ENCODE measurements around the gene MALAT1. TPM values are rescaled to one million over a fixed set of nuclear protein-coding genes. Genes with fewer than 3 reads are reported as not detected.
A peak's percentile ranks its signal among the peaks of the same experiment; 100 is the strongest.

MALAT1 gene
- total and polyA plus RNA-seq, 7 donors, result 102 to 11,376 (median 3,071) TPM

DNA sequence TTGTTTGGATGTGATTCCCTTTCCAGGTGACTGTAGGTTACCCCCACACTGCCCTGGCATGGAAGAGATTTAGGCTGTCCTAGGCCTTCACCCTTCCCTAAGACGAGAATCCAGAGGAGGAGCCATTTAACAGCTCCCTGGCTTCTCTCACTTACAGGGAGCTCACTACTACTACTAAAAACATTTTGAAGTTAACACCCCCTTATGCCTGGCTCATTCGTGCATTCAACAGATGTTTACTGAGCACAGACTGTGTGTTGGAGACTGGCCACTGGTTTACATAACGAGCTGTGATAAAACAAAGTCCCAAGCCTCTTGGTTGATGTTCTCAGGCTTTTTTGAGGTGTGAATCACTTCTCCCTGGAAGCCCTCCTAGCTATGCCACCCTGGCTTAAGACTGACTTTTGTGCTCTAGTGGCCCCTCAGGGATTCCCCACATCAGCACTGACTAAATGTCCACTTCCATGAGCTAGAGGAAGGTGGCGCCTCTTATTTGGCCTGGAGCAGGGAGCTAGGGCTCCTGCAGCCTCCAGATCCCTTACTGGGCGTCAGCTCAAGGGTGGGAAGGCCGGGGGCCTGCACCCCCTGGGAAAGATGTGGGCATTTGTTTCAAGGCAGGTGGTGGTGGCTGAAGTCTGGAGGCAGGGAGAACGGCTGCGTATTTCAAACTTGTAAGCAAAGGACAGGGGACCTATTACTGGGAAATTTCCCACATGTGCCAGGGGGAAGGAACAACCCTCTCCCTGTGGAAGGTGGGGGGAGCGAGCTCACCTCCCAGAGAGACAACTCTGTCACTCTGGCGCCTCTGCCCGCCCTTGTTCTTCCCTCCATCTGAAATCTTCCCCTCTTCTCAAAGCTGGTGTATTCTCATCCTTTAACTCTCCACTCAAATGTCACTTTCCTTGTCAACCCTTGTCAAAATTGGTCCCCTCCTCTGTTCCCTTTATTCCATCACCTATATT lies 19.4 kb upstream of the MALAT1 start:
- Histone ChIP-seq H3K4me3 (peak overlapping the region; percentile 77), H3K27me3 (ENCODE audit: insufficient read depth in 3 of 3, low read length in 2 of 3) (no peaks in the 10 kb centered on the region), H3K9me3 (no peaks in the 10 kb centered on the region), H3K4me1 (peaks cover 46% of the 10 kb centered on the region), H3K36me3 (ENCODE audit: insufficient read depth in 1 of 2, low read depth in 1 of 2) (no peaks in the 10 kb centered on the region), H3K27ac (peak overlapping the region; percentile 99)
- intact Hi-C loops (cut with DNase I), result no loop called here
- DNase-seq (peak; percentile 49 to 82), ATAC-seq (peak; percentile 26 to 64 (median 48))
- TF ChIP-seq, protein P1, sequence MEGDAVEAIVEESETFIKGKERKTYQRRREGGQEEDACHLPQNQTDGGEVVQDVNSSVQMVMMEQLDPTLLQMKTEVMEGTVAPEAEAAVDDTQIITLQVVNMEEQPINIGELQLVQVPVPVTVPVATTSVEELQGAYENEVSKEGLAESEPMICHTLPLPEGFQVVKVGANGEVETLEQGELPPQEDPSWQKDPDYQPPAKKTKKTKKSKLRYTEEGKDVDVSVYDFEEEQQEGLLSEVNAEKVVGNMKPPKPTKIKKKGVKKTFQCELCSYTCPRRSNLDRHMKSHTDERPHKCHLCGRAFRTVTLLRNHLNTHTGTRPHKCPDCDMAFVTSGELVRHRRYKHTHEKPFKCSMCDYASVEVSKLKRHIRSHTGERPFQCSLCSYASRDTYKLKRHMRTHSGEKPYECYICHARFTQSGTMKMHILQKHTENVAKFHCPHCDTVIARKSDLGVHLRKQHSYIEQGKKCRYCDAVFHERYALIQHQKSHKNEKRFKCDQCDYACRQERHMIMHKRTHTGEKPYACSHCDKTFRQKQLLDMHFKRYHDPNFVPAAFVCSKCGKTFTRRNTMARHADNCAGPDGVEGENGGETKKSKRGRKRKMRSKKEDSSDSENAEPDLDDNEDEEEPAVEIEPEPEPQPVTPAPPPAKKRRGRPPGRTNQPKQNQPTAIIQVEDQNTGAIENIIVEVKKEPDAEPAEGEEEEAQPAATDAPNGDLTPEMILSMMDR (IDR thresholded peaks at IDR 0.05), result peak; percentile 41
- 20 to 32% (median 21%) methylated on average over 11 of the region's 11 CpGs for WGBS, 3 donors

DNA sequence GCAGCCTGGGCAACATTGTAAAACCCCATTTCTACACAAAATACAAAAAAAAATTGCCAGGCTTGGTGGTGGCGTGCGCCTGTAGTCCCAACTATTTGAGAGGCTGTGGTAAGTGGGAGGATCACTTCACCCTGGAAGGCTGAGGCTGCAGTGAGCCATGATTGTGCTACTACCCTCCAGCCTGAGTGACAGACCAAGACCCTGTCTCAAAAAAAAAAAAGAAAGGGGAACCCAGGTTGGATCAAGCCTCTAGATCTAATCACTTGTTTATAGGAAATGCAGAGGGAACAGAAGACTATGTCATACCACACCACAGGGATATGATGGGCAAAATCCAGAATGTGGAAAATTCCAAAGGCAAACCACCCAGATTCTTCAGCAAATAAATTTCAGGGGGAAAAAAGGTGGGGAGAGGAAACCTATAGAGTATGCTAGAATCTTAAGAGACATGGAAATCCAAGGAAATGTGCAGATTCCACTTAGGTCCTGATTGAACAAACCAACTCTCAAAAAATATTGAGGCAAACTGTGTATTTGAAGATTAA lies 16.5 kb upstream of the MALAT1 start:
- H3K4me1 ChIP-seq, result peaks cover 54% of the 10 kb centered on the region
- no peak overlapping the region for H3K4me3 ChIP-seq
- WGBS, 3 donors, result 98 to 100% (median 99%) methylated on average over 2 of the region's 2 CpGs
- ATAC-seq (no peak), DNase-seq (no peak)
- TF ChIP-seq, protein P1 (IDR thresholded peaks at IDR 0.05), result no peak
- no peaks in the 10 kb centered on the region for H3K36me3 ChIP-seq (ENCODE audit: insufficient read depth in 1 of 2, low read depth in 1 of 2)
- intact Hi-C loops (cut with DNase I), result no loop called here
- no peak overlapping the region for H3K27ac ChIP-seq
- no peaks in the 10 kb centered on the region for H3K9me3 ChIP-seq
- no peaks in the 10 kb centered on the region for H3K27me3 ChIP-seq (ENCODE audit: insufficient read depth in 3 of 3, low read length in 2 of 3)

DNA sequence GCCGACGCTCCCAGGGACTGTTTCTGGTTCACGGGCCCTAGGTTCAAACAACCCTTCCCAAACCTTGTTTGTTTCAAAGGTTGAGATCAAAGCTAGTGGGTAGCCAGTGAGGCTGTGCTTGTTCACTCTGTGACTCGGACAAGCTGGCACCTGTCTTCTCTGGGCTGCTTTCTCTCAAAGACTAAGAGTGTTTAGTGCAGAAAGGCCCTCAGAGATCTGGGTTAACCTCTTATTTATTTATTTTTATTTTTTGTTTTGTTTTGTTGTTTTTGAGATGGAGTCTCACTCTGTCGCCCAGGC lies 13.0 kb upstream of the MALAT1 start:
- no peaks in the 10 kb centered on the region for H3K27me3 ChIP-seq (ENCODE audit: insufficient read depth in 3 of 3, low read length in 2 of 3)
- H3K4me1 ChIP-seq, result peaks cover 62% of the 10 kb centered on the region
- H3K4me3 ChIP-seq, result no peak overlapping the region
- peak overlapping the region; percentile 99 for H3K27ac ChIP-seq
- ATAC-seq, result no peak
- WGBS, 3 donors, result 62 to 64% (median 63%) methylated on average over 5 of the region's 5 CpGs
- TF ChIP-seq, protein P1 (IDR thresholded peaks at IDR 0.05), result no peak
- no peak for DNase-seq
- no peaks in the 10 kb centered on the region for H3K9me3 ChIP-seq
- H3K36me3 ChIP-seq (ENCODE audit: insufficient read depth in 1 of 2, low read depth in 1 of 2), result no peaks in the 10 kb centered on the region
- intact Hi-C loops (cut with DNase I), result no loop called here

DNA sequence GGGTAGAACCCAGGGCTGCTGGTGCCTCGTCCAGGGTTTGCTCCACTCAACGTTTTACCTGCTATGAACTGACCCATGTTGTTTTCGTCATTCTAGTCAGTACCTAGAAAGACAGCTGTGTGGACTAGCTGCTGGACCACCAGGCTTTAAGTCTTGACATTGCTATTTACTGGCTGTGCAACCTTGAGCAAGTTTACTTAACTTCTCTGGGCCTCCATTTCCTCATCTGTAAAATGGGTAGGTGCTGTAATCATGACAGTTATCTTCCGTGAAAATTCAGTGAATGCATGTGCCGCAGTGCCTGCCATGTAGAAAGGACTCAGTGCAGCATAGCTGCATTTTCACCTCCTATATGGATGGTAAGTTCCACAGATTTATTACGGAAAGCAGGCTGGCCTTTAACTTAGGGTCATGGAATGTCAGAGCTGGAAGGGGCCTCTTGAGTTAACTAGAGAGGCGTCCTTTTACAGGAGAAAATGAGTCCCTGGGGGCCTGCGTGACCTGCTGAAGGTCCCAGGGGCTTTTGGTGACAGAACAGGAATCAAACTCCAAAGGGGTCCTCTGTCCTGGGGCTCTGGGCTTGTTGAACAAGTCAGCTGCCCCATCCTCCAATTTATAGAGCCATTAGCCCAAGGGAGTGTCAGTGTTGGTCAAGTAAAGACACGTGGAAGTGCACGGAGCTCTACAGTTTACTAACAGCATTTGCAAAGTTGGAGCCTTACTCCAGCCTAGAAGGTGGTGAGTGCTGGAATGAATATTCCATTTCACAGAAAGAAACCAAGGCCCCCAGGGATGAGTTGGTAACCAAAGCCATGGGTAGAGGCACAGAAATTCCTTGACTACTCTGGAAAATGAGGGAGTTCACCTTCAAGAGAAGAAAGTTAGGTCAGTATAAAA lies 12.0 kb upstream of the MALAT1 start:
- H3K36me3 ChIP-seq (ENCODE audit: insufficient read depth in 1 of 2, low read depth in 1 of 2), result no peaks in the 10 kb centered on the region
- no peak for ATAC-seq
- H3K4me3 ChIP-seq, result no peak overlapping the region
- intact Hi-C loops (cut with DNase I), result no loop called here
- H3K9me3 ChIP-seq, result no peaks in the 10 kb centered on the region
- H3K4me1 ChIP-seq, result peaks cover 62% of the 10 kb centered on the region
- 70 to 73% (median 72%) methylated on average over 10 of the region's 10 CpGs for WGBS, 3 donors
- H3K27me3 ChIP-seq (ENCODE audit: insufficient read depth in 3 of 3, low read length in 2 of 3), result no peaks in the 10 kb centered on the region
- H3K27ac ChIP-seq, result peak overlapping the region; percentile 99
- TF ChIP-seq, protein P1 (IDR thresholded peaks at IDR 0.05), result no peak
- DNase-seq, result no peak
